ENCODE measurements around the gene RAB26.

Gene RAB26

DNA sequence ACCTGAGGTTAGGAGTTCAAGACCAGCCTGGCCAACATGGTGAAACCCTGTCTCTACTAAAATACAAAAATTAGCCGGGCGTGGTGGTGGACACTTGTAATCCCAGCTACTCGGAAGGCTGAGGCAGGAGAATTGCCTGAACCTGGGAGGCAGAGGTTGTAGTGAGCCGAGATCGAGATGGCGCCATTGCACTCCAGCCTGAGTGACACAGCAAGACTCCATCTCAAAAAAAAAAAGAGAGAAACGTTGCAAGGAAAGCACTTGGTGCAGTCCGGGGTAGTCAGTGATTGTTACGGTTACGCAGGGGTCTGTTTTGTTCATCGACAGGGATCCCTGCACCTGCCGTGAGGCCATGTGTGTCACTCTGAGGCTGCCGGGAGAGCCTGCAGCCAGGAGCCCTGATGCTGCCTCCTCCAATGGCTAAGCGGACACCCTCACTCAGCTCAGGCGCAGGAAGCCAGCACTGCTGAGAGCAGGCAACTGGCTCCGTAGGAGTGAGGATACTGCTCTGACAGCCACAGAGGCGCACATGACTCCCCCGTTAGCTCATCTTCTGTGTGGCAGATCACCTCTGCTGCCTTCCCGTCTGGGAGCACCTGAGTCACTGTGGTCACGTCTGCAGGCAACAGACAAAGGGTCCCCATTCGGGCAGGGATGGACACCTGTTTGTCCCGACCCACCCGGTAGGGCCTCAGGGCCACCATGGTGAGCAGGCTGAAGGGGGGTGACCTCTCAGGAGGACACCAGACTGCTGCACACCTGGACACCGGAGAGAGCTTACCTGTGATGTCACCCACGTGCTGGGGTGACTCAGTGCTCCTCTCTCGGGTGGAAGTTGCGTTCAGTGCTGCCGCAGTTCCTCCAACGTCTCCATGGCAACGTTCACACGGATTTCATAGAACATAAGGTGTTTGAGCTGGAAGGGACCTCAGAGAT is 5.2 kb upstream of the RAB26 start:
- DNase-seq: no peak

- DNase-seq: no peak
These were observed 4.4 kb upstream of the RAB26 start for GRCh38 chr16:2143878-2144485.

DNA sequence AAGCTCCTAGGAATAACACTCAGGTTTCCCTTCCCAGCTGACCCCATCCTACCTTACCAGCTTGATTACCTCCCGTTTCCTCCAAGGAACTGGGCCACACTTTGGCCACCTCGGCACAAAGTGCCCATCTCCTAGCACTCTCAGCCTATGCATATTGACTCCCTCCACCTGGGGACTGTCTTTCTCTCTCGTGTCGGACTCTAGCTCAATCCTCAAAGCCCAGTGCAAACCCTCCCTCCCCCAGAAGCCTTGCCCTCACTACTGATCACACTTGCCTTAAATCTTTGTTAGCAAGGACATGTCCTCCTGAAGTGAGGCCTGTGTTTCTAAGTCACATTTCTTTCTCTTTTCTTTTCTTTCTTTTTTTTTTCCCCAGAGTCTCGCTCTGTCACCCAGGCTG is 2.6 kb upstream of the RAB26 start:
- no peak for DNase-seq

GRCh38 chr16:2147378-2147777 is 1.0 kb upstream of the RAB26 start:
- no peak for DNase-seq

DNA sequence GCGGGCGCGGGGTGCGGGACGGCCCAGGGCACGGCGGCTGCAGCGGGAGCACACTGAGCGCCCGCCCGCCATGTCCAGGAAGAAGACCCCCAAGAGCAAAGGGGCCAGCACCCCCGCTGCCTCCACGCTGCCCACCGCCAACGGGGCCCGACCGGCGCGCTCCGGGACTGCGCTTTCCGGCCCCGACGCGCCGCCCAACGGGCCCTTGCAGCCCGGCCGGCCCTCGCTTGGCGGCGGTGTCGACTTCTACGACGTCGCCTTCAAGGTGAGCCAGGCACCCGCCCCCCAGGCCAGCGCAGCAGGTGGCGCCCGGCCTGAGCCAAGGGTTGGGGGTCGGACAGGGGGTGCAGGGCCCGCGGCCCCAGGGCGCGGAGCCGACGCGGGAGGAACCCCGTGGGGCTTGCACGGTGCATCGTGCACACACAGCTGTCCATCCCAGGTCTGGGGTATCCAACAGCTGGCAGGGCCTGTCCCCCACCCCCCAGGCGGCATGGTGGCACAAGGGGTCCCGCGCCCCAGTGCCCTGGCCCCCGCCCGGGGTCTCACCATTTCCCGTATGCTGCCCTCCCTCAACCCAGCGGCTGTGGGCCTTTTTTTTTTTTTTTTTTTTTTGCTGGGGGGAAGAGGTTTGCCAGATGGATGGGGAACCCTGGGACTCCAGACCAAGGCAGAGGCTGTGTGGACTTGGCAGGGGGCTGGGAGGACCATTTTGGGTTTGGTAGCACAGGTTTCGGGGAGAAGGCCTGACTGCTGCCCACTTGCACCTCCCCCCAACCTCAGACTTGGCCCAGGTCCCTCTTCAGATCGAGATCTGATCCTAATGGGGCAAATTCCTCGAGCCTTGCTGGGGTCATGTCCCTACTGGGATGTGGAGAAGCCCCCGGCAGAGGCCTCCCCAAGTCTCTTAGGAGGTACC is 547 bp downstream of the RAB26 start:
- peak; percentile 59 for DNase-seq

DNA sequence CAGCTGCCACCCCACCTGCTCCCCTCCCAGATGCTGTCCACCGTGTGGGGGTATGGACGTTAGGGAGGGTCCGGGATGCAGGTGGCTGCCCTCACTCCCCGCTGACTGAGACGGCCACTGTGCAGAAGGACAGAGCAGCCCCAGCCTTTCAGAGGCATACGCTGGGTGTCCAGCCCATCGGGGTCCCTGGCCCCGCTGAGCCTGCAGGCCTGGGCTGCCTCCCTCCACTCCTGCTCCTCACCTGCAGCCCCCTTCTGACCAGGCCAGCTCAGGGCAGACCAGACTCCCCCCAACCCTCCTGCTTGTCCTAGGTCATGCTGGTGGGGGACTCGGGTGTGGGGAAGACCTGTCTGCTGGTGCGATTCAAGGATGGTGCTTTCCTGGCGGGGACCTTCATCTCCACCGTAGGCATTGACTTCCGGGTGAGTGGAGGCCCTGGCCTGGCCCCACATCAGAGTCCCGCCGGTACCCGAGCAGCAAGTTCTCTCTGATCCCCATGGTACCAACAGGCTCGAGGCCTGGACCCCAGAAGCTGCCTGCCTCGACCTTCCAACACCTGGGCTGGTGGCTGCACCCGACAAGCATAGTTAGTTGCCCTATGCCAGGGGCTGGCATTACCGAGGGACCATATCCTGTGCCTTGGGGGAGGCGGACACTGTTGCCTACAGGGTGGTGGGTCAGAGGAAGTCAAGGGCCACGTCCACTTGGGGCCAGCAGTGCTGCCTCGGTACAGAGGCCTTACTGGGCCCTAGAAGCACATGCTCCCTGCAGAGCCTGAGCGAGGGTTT is 1.4 kb downstream of the RAB26 start:
- no peak for DNase-seq

DNA sequence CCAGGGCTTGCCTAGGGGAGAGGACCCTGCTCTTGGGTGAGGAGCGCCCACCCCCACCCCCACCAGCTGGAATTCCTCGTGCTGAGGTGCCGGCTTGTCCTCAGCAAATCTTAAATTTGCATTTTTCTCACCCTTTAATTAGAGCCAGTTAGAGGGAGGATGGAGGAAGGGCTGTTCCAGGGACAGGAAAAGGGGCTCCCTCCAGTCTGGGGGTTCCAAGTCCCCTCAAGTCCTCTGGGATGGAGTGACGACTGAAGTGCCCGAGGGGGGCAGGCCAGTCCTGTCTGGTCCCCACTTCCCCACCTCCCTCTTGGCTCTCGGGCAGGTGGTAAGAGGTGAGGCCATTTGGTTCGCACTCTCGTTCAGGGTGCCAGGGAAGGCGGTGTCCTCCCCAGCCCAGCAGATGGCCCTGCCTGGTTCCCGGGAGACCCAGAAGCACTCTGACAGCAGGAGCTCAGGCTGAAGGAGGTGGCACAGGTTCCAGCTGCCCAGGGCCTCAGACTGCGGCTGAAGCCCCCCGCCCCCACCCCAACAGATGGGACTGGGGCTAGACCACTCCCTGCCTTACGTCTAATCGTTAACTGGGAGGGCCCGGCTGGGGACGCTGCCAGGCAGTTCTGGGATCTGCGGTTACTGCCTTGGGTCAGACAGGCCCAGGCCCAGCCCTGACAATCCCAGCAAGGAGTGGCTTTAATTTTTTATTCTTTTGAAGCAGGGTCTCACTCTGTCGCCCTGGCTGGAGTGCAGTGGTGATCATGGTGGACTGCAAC is 2.2 kb downstream of the RAB26 start:
- DNase-seq: no peak

DNA sequence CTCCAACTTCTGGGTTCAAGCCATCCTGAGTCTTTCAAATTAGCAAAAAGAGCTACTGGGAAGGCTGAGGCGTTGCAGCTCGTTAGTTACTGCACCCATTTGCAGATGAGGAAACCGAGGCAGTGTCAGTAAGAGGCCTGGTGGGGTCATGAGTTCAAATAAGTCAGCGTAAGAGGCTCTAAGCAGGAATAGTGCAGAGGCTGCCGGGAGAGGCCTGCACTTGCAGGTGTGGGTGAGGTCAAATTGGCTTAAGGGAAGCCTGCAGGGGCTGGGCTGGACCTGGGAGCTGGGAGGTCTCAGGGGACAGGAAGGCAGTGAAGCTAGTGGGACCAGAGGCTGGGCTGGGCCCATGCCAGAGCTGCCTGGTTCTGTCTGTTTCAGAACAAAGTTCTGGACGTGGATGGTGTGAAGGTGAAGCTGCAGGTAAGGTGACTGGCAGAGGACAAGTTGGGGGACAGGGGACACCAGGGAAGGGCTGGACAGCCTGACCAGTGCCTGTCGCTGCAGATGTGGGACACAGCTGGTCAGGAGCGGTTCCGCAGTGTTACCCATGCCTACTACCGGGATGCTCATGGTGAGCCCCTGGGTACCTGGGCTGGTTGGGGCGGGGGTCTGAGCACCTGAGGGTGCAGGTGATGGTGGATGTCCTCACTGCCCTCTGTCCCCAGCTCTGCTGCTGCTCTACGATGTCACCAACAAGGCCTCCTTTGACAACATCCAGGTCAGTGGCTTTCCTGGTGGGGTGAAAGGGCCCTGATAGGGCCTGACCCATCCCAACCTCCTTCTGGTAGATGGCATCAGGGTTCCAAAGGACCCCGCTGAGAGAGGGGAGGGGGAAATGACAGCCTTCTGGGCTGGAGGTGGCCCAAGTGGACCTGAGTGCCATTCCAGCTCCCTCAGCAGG is 3.0 kb downstream of the RAB26 start:
- no peak for DNase-seq

GRCh38 chr16:2152695-2153506 is 4.5 kb downstream of the RAB26 start:
- DNase-seq: no peak

DNA sequence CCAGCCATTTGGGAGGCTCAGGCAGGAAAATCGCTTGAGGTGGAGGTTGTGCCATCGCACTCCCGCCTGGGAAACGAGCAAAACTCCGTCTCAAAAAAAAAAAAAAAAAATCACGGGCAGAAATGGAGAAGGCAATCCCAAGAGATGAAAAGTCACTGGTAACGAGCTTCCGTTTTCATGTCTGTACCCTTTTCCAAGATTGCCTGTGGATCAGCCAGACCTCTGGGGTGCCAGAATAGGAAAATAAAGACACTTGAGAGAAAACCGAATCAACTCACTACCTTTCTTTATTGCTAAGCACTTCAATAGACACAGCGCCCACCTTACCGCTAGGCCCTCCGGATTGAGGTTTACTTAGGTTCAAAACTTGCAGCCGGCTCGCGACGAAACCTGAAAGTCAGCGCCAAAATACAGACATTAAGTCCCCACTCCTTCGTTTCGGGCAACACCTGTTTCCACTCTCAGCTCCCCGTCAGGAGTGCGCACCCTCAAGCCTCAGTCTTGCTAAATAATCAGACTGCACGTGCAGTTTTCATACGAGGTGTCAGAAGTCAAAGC is 6.2 kb downstream of the RAB26 start:
- DNase-seq: no peak

DNA sequence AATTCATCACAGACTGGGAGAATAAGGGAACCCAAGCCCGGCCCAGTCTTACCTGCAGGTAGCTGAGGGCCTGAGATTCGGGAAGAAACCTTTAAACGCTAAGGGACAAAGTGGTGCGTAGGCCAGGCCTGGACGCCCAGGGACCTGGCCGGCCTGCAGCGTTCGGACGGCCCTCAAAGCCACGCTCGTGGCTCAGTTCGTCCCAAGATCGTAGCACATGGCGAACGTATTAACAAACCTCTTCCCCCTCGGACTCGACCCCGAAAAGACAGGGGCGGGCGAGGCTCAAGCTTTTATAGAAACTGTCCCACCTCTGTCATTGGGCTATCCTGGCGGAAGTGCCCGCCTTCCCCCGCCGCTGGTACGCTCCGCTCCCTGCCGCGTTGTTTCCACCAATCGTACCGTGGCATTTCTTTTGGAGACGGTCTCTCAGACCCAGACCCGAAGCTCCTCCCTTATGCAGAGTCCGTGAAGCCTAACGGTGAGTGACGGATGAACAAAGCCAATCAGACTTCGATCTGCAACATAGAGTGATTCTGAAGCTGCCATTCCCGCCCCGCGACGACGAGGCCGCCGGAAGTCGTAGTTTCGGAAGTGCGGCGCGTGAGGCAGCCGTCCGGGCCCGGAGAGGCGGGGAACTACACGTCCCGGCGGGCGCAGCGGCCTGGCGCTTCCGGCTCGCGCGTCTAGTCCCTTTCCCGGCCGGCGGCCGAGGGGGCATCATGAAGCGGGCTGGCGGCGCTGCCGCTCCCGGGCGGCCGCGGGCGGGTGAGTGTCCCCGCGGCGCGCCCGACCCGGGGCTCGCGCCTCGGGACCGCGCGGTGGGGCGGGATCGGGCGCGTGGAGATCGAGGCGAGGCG is 6.9 kb downstream of the RAB26 start, which contains the start of gene TRAF7:
Gene TRAF7, plus strand, starts transcription at position 692 of the 860 bp plus-strand sequence. CDS start 8,139 bp downstream, outside the sequence.
- peak; percentile 87 for DNase-seq

DNA sequence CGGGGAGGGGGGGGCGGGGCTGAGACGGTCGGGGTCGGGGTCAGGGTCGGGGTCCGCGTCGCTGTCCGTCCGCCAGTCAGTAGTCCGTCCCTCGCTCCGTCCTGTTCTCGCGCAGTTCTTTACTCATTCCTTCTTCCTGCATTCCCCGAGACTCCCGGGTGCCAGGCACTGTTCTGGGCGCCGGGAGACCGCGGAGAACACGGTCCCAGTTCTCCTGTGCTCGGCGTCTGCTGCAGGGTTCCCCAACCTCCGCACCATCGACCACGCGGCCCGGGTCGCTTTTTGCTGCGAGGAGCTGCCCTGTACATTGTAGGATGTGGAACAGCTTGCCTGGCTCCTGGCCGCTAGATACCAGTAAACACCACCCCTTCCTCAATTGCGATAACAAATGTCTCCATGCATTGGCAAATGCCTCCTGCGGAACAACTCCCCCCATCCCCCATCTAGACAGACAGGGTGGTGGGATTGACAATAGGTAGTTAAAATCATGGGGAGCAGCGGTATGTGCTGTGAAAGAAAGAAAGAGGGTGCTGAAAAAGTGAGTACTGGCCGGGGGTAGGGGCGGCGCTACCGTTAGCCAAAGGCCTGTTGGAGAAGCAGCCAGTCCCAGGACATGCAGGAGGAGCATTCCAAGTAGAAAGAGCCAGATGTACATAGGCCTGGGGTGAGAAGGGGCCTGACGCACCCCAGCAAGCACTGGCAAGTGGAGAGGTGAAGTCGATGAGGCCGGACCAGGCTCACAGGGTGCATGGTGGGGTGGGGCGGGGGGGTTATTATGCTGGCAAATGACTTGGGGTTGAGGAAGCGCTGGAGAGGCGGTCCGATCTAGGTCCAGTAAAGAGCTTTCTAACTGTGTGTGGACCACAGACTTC is 7.8 kb downstream of the RAB26 start:
- peak; percentile 54 for DNase-seq

GRCh38 chr16:2156849-2157224 is 8.4 kb downstream of the RAB26 start:
- no peak for DNase-seq

DNA sequence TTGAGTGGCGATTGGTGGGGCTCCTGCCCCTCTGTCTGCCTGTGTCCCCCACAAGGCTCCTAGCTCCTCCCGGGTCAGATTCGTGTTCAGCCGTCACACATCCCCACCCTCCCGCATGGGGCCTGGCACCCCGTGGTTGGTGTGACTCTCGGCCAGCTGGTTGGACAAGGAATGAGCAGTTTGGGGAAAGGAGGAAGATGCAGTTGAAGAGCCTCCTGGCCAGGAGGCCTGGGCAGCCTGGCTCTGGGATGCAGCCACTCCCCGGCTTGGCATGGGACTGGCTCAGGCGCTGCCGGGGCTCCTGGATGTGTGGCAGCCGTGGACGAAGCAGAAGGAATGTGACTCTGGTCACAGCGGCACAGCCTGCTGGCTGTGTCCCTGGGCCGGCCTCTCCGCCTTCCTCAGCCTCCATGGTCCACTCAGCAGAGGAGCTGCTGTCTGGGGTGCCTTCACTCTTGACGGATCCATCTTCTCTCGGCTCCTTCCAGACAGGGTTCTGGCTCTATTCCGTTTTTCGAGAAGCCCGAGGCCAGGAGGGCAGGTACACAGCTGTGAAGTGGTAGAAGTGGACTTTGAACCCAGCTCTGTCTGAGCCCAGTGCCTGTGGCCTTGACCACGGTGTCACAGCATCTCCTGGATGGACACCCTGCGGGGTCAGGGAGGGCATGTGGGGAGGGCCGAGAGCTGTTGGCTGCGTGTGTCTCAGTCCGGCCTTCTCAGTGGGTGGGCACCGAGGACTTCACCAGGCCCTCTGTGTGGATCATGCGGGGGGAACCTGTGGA is 9.2 kb downstream of the RAB26 start:
- no peak for DNase-seq

DNA sequence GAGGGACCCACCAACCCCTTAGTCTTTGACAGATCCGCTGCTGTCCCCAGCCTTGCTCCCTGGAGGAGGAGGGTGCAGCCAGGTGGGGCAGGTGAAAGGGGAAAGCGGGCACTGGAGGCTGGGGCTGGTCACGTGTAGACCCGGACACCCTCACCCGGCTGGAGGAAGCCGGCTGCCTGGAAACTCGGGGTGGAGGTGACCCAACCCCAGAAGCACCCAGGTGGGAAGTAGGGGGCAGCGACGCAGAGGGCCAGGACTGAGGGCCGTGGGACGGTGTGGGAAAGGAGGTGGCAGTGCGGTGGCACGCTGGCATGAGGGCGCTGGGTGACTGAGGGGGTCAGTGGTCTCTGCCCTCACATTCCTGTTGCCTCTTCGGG is 9.8 kb downstream of the RAB26 start:
- DNase-seq: no peak
